IMR-90 (cell line): ENCODE data around the gene TIGAR. TPM values are rescaled to one million over a fixed set of nuclear protein-coding genes. Genes with fewer than 3 reads are reported as not detected.

Experiments
- ATAC-seq: fragments of 200-7000 bp; cut with Tn5 transposase; 2 replicates; pipeline ENCODE4 v1.9.1; 2020; ENCODE audit warnings: low read depth, mild to moderate bottlenecking, moderate library complexity
- BruUV-seq: library from RNA; stranded (reverse); fragments of 400-500 nt; replicated peaks from 2 replicates; lab custom pipeline; 2021; lab: Mats Ljungman, UMichigan
- CTCF ChIA-PET: fragments of 300-600 bp; formaldehyde crosslinking; extraction: SDS; loops from one replicate; lab custom pipeline; 2021; ENCODE audit warnings: antibody characterized with exemption; lab: Yijun Ruan, JAX
- POLR2A ChIA-PET: fragments of 300-600 bp; sonication (Branson Sonifier 250); formaldehyde crosslinking; loops from one replicate; lab custom pipeline; 2022; ENCODE audit warnings: antibody characterized with exemption; ENCODE audit not compliant: unreplicated experiment; lab: Charles Lee
- DNase-seq: peaks from one replicate; pipeline ENCODE4 v3.0.0; 2013
- H2AFZ ChIP-seq: replicated peaks from 2 replicates; pipeline ENCODE3; 2013; ENCODE audit warnings: low read length, mild to moderate bottlenecking; ENCODE audit not compliant: poor library complexity
- H2AK5ac ChIP-seq: 2 replicates; pipeline ENCODE4 v1.6.1; 2013; ENCODE audit warnings: low read depth, low read length, inconsistent platforms
- H2AK9ac ChIP-seq: replicated peaks from 2 replicates; pipeline ENCODE3; 2013; ENCODE audit warnings: mild to moderate bottlenecking, low read depth, low read length, moderate library complexity; ENCODE audit not compliant: poor library complexity
- H2BK120ac ChIP-seq: 2 replicates; pipeline ENCODE4 v1.6.1; 2013; ENCODE audit warnings: low read depth, low read length, inconsistent platforms
- H2BK15ac ChIP-seq: 3 replicates; pipeline ENCODE4 v1.6.1; 2013; ENCODE audit warnings: low read depth, low read length, inconsistent platforms
- H2BK20ac ChIP-seq: 2 replicates; pipeline ENCODE4 v1.6.1; 2013; ENCODE audit warnings: low read depth, mild to moderate bottlenecking, inconsistent platforms, low read length, moderate library complexity
- H2BK5ac ChIP-seq: 2 replicates; pipeline ENCODE4 v1.6.1; 2013; ENCODE audit warnings: mild to moderate bottlenecking, low read depth, low read length, inconsistent platforms; ENCODE audit not compliant: poor library complexity, severe bottlenecking
- H3K14ac ChIP-seq: replicated peaks from 2 replicates; pipeline ENCODE4 v1.6.1; 2013; ENCODE audit warnings: low read depth, low read length, inconsistent platforms
- H3K18ac ChIP-seq: 2 replicates; pipeline ENCODE4 v1.6.1; 2013; ENCODE audit warnings: low read depth, low read length, control low read depth
- H3K23ac ChIP-seq: 2 replicates; pipeline ENCODE4 v1.6.1; 2013; ENCODE audit warnings: low read depth, low read length, inconsistent platforms
- H3K27ac ChIP-seq: 2 replicates; pipeline ENCODE4 v1.5.1; 2013; ENCODE audit warnings: mild to moderate bottlenecking, control low read depth, low read length; ENCODE audit not compliant: insufficient read depth
- H3K27me3 ChIP-seq: 2 replicates; pipeline ENCODE4 v1.6.1; 2013; ENCODE audit warnings: low read length; ENCODE audit not compliant: control insufficient read depth, insufficient read depth
- H3K36me3 ChIP-seq: 2 replicates; pipeline ENCODE4 v1.6.1; 2013; ENCODE audit warnings: low read length, mixed read lengths; ENCODE audit not compliant: control insufficient read depth, insufficient read depth
- H3K4ac ChIP-seq: 2 replicates; pipeline ENCODE4 v1.6.1; 2013; ENCODE audit warnings: low read depth, low read length, inconsistent platforms
- H3K4me1 ChIP-seq: 2 replicates; pipeline ENCODE4 v1.6.1; 2013; ENCODE audit warnings: low read length, mixed read lengths; ENCODE audit not compliant: control insufficient read depth, insufficient read depth
- H3K4me2 ChIP-seq: 2 replicates; pipeline ENCODE4 v1.6.1; 2013; ENCODE audit warnings: low read depth, mild to moderate bottlenecking, control low read depth, low read length, moderate library complexity
- H3K4me3 ChIP-seq: 2 replicates; pipeline ENCODE4 v1.5.1; 2013; ENCODE audit warnings: low read depth, mild to moderate bottlenecking, control low read depth, low read length, moderate library complexity; ENCODE audit not compliant: insufficient read depth
- H3K56ac ChIP-seq: 2 replicates; pipeline ENCODE4 v1.6.1; 2013; ENCODE audit warnings: low read length, inconsistent platforms; ENCODE audit not compliant: insufficient read depth; ENCODE audit errors: extremely low read depth
- H3K79me1 ChIP-seq, 2 experiments: 2 replicates each; pipeline ENCODE4 v1.6.1; 2013; ENCODE audit warnings: low read length in 2 of 2, inconsistent platforms in 1 of 2, low read depth in 1 of 2
- H3K9ac ChIP-seq: 2 replicates; pipeline ENCODE4 v1.6.1; 2013; ENCODE audit warnings: low read depth, low read length, control low read depth
- H3K9me1 ChIP-seq: 2 replicates; pipeline ENCODE4 v1.6.1; 2013; ENCODE audit warnings: low read length, inconsistent platforms; ENCODE audit not compliant: insufficient read depth
- H3K9me3 ChIP-seq: 2 replicates; pipeline ENCODE4 v1.6.1; 2013; ENCODE audit warnings: low read length; ENCODE audit not compliant: control insufficient read depth, insufficient read depth
- H4K20me1 ChIP-seq: 2 replicates; pipeline ENCODE4 v1.6.1; 2013; ENCODE audit warnings: low read length, inconsistent platforms; ENCODE audit not compliant: insufficient read depth
- H4K5ac ChIP-seq: 2 replicates; pipeline ENCODE4 v1.6.1; 2013; ENCODE audit warnings: mild to moderate bottlenecking, low read depth, low read length, control low read depth
- H4K8ac ChIP-seq, 2 experiments: 2 replicates each; pipeline ENCODE4 v1.6.1; 2013; ENCODE audit warnings: low read depth in 2 of 2, low read length in 2 of 2, control low read depth in 1 of 2, inconsistent platforms in 1 of 2
- H4K91ac ChIP-seq: 2 replicates; pipeline ENCODE4 v1.6.1; 2013; ENCODE audit warnings: low read depth, low read length, inconsistent platforms; ENCODE audit not compliant: insufficient read depth
- CEBPB ChIP-seq: IDR thresholded peaks from 2 replicates; pipeline ENCODE4 v1.6.1; 2012; ENCODE audit warnings: low read depth, low read length, improper control_type of control experiment
- CHD1 ChIP-seq: IDR thresholded peaks from 2 replicates; pipeline ENCODE4 v1.6.1; 2012; ENCODE audit warnings: low read depth, low read length, improper control_type of control experiment
- FOS ChIP-seq: fragments of 150-350 bp; IDR thresholded peaks from 2 replicates; pipeline ENCODE4 v1.6.1; 2016; ENCODE audit warnings: low read depth, low read length
- MAFK ChIP-seq: IDR thresholded peaks from 2 replicates; pipeline ENCODE4 v1.6.1; 2012; ENCODE audit warnings: low read depth, low read length, improper control_type of control experiment
- MAZ ChIP-seq: IDR thresholded peaks from 2 replicates; pipeline ENCODE4 v1.6.1; 2012; ENCODE audit warnings: low read depth, mild to moderate bottlenecking, low read length, improper control_type of control experiment, moderate library complexity, borderline replicate concordance
- NFE2L2 ChIP-seq: fragments of 150-350 bp; IDR thresholded peaks from 2 replicates; pipeline ENCODE4 v1.6.1; 2016; ENCODE audit warnings: low read depth, mild to moderate bottlenecking, low read length
- RAD21 ChIP-seq: IDR thresholded peaks from 2 replicates; pipeline ENCODE4 v1.6.1; 2012; ENCODE audit warnings: low read length, improper control_type of control experiment
- RCOR1 ChIP-seq: IDR thresholded peaks from 2 replicates; pipeline ENCODE4 v1.6.1; 2012; ENCODE audit warnings: mild to moderate bottlenecking, low read length, improper control_type of control experiment; ENCODE audit not compliant: insufficient replicate concordance
- SMC3 ChIP-seq: fragments of 150-350 bp; IDR thresholded peaks from 2 replicates; pipeline ENCODE4 v1.6.1; 2016; ENCODE audit warnings: low read depth, mild to moderate bottlenecking, antibody characterized with exemption, low read length, moderate library complexity
- WGBS, 2 experiments: methylation state at CpG; one replicate each; pipeline versions ENCODE4 v1.1.5 to v1.1.7; 2013; ENCODE audit warnings: missing lambda C conversion rate in 2 of 2; ENCODE audit not compliant: insufficient read length in 1 of 2; ENCODE audit errors: extremely low coverage in 2 of 2; 5-methylcytosine and 5-hydroxymethylcytosine counted together
- dilution Hi-C: fragments of 300-500 bp; cut with HindIII; formaldehyde crosslinking; loops from one replicate; pipeline ENCODE4 v1.14.3; 2018; ENCODE audit warnings: low sequenced_read_pairs; ENCODE audit not compliant: unreplicated experiment
- in situ Hi-C: fragments of 300-500 bp; cut with MboI; formaldehyde crosslinking; loops from 3 replicates; pipeline ENCODE4 v1.14.3; 2019; ENCODE audit warnings: low sequenced_read_pairs, inconsistent platforms, mixed read lengths
- intact Hi-C: fragments of 100-400 bp; cut with micrococcal nuclease; formaldehyde crosslinking; loops from 2 replicates; pipeline ENCODE4 v1.10.0; 2022
- polyA plus RNA-seq, 3 experiments: library from polyadenylated mRNA; depleted of rRNA; stranded (reverse); fragments of >200 nt; gene quantifications; 2 replicates each; pipeline ENCODE4 v1.2.3, GENCODE V29; 2012; ENCODE audit warnings: low replicate concordance in 1 of 3
- total RNA-seq: library from RNA; depleted of rRNA; stranded (reverse); fragments of >200 nt; gene quantifications from 2 replicates; pipeline ENCODE4 v1.2.3, GENCODE V29; 2012
- TF ChIP-seq, protein P1 (sequence below): fragments of 150-350 bp; IDR thresholded peaks from 2 replicates; pipeline ENCODE4 v1.6.1; 2017; ENCODE audit warnings: mild to moderate bottlenecking, antibody characterized with exemption, low read length, low read depth
- TF ChIP-seq, protein P2 (sequence below): fragments of 150-350 bp; IDR thresholded peaks from 2 replicates; pipeline ENCODE4 v1.6.1; 2016; ENCODE audit warnings: low read depth, mild to moderate bottlenecking, low read length, moderate library complexity, borderline replicate concordance

Gene TIGAR
- total and polyA plus RNA-seq, 2 of the 4 experiments (the other 2 are of a cell fraction), result 7.3 to 13.7 TPM

DNA sequence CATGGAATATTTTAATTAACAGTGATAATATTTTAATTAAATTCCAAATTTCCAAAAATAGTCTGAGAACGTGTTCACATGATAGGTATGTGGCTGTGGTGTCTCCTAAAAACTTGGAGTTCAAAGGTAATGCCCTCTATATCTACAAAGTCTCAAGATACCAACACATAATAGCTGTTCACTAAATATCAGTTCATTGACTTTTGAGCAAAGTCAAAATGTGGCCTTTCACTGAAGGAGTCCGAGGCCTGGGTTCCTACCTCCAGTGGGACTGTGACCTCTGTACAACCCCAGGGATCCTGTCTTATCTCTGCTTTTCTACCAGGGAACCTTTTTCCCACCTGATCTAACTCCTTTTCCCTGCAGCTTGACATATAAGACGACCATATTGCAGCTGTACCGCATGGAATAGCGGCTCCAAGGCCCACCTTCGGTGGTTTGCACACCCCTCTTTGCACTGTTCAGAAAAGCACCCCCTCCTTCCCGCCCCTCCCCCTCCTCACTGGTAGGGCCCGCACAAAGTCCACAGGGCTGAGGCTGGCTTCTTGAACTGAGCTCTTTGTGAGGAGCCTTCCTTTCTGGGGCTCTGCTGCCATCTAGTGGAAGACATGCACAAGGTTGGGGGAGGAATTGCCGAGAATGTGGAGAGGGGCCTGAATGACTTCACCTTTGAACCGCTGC lies 44.3 kb upstream of the TIGAR start (continued):
- TF ChIP-seq, protein P1, sequence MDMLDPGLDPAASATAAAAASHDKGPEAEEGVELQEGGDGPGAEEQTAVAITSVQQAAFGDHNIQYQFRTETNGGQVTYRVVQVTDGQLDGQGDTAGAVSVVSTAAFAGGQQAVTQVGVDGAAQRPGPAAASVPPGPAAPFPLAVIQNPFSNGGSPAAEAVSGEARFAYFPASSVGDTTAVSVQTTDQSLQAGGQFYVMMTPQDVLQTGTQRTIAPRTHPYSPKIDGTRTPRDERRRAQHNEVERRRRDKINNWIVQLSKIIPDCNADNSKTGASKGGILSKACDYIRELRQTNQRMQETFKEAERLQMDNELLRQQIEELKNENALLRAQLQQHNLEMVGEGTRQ, result no peak

DNA sequence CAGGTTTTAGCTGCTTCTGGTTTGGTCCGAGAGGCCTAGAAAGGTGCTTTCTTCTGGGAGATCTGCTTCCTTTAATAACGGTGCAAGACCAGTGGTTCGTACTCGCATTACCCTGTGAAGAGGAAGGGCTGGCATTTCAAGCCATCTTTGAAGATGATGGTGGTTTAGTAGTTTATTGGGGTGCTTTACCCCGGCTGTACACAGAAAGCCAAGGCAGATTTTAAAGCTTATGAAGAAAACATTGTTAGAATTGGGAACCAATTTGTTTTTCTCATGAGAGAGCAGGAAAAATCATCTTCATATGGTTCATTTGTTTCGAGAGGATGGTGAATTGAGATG lies 43.8 kb upstream of the TIGAR start:
- Histone ChIP-seq H3K4ac (no peak overlapping the region), H3K56ac (no peak overlapping the region), H3K14ac (no peak overlapping the region), H4K8ac (no peak overlapping the region), H3K36me3 (no peaks in the 10 kb centered on the region; the same call in 1 of the 2 replicates), H4K91ac (no peak overlapping the region), H2BK5ac (no peak overlapping the region), H2BK15ac (no peak overlapping the region), H3K23ac (no peak overlapping the region), H3K4me3 (no peak overlapping the region), H3K9me3 (no peaks in the 10 kb centered on the region; the same call in 1 of the 2 replicates), H3K4me2 (no peak overlapping the region; the same call in 1 of the 2 replicates), H3K27me3 (peaks cover 42% of the 10 kb centered on the region), H3K79me1 (no peaks in the 10 kb centered on the region), H2AK5ac (no peak overlapping the region), H3K18ac (no peak overlapping the region), H2AK9ac (no peak overlapping the region), H2BK120ac (no peak overlapping the region), H3K27ac (no peak overlapping the region), H4K20me1 (no peaks in the 10 kb centered on the region), H3K4me1 (peaks cover 3% of the 10 kb centered on the region; the same call in 1 of the 2 replicates), H2AFZ (no peak overlapping the region), H3K9me1 (no peaks in the 10 kb centered on the region), H4K5ac (no peak overlapping the region), H2BK20ac (no peak overlapping the region), H3K9ac (no peak overlapping the region)
- CTCF ChIA-PET, result interaction anchor here (0.8 to 3.1 kb wide), 27 partner anchors 10 to 403 kb away, joined by 3 to 37 read pairs (median 5); no protein-coding TSS in a partner anchor
- in situ Hi-C loops (loop anchor here (5.0 kb wide), 2 partner anchors 170 to 390 kb away; no protein-coding TSS in a partner anchor), intact Hi-C loops (loop anchor here (1.0 to 5.0 kb wide), 6 partner anchors 170 to 977 kb away; no protein-coding TSS in a partner anchor), dilution Hi-C loops (no loop called here)
- POLR2A ChIA-PET, result no interaction called here
- DNase-seq (no peak), ATAC-seq (no peak)
- TF ChIP-seq MAFK (no peak), RCOR1 (no peak), CHD1 (no peak), MAZ (no peak), FOS (no peak), NFE2L2 (no peak), CEBPB (no peak), RAD21 (no peak), SMC3 (no peak)
- TF ChIP-seq, protein P2, sequence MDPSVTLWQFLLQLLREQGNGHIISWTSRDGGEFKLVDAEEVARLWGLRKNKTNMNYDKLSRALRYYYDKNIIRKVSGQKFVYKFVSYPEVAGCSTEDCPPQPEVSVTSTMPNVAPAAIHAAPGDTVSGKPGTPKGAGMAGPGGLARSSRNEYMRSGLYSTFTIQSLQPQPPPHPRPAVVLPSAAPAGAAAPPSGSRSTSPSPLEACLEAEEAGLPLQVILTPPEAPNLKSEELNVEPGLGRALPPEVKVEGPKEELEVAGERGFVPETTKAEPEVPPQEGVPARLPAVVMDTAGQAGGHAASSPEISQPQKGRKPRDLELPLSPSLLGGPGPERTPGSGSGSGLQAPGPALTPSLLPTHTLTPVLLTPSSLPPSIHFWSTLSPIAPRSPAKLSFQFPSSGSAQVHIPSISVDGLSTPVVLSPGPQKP, result no peak
- no TSS peak for BruUV-seq
- WGBS, 2 experiments, result no CpG with 5 or more reads among the region's 6 CpGs
